HG03558 (cell line): ENCODE results near the gene VTN.
"Not testable (repeated sequence)": the region's sequence is repeated elsewhere in the genome, so short reads cannot be mapped to it uniquely, and the experiment has no call there.

Experiments used
- ATAC-seq: cut with Tn5 transposase; IDR thresholded peaks from one replicate; pipeline ENCODE4 v1.9.1; 2021; ENCODE audit warnings: moderate number of reproducible peaks; ENCODE audit not compliant: unreplicated experiment; ENCODE audit errors: extremely low read depth

The VTN gene

DNA sequence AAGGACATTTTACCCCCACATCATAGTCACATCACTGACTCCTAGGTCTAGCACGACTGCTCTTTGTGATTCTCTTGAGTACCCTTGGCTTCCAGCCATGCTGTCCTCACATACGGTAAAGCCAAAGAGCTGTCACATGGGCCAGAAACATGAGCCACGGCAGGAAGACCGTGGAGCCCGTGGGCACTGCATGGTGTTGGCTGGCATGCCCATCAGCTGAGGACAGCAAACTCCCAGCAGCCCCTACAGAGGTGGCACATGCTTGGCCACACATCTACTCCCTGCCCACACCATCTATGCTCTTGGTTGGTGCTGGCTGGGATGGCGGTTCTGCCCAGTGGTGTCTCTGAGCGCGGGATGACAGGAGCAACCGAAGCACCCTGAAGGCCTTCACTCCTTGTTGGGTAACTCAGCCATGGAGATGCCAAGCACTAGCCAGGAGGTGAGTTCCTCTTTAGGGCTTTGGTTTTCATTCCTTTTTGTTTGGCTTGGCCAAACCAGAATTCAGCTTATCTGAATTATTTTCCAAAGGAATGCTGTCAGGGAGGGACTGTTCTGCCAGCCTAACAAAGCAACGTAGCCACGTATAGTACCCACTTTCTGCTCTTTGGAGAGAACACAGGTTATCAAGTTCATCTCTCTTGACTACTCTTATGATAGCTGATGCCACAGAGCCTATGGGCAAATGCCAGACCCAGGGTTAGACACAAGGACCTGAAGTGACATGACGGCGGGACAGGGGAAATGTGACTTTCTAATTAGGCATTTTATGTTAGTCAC, 24.5 kb downstream of the VTN start:
- ATAC-seq, result no peak

DNA sequence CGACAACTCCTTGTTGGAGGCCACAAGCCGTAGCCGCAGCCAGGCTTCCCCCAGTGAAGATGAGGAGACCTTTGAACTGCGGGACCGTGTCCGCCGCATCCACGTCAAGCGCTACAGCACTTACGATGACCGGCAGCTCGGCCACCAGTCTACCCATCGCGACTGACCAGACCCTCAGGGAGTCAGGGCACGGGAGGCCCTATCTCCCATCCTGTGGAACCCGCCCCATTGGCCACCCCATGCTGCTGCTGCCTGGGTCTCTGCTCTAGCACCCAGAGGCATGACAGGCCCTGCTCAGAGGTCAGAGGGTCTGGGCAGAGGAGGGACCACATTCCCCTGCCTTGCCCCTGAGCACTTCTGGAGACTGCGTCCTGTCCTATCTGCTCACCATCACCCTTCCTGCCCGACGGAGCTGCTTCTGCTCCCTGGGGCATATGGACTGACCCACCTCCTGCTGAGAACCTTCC, 25.6 kb downstream of the VTN start:
- ATAC-seq, result no peak

DNA sequence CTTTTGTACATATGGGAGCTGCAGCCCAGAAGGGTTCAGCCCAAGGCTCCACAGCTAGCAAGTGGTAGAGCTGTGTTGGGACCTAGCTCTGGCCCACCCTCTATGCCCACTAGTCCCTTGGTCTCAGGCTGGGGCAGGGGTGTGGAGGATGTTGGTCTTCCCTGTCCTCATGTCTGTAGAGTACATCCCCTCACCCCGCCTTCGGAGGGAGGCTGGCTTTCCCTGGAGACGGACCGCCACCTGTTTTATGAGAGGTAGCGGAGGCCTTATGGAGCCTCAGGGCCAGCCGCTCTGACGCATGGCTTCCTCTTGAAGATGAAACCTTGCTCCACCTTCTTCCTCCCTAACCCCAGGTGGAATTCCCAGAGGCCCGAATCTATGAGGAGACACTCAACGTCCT, 26.1 kb downstream of the VTN start:
- ATAC-seq, result no peak

DNA sequence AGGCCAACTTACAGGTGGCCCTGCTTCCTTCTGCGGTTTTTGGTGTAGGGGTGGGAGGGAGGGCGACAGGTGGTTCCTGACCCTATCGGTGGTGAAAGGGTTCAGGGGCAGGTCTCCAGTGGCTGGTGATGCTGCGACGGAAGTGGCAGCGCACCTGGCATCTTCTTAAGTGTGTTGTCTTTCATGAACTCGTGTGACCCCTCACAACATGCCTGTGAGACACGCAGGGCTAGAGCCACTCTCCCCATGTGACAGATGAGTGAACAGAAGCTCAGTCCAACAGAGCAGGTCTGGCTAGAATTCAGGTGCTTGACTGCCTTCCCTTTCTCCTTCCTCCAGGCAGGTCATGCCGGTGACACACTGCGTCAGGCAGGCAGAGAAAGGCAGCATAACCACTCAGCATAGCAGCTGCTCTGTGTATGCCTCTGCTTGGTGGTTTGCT, 26.6 kb downstream of the VTN start:
- no peak for ATAC-seq

DNA sequence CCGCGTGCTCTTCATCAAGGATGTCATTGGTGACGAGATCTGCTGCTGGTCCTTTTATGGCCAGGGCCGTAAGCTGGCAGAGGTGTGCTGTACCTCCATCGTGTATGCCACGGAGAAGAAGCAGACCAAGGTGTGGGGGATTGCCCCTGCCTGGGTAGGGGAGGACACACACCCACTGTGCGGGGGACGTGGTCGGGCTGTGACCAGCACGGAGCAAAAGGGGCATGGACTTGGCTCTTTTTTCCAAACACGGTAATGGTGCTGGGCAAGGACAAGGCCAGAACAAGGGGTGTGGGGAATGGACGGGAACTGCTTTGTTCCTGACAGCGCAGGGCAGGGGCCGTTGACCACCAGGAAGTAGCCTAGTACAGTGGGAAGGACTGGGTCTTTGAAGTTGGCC, 27.8 kb downstream of the VTN start:
- no peak for ATAC-seq

DNA sequence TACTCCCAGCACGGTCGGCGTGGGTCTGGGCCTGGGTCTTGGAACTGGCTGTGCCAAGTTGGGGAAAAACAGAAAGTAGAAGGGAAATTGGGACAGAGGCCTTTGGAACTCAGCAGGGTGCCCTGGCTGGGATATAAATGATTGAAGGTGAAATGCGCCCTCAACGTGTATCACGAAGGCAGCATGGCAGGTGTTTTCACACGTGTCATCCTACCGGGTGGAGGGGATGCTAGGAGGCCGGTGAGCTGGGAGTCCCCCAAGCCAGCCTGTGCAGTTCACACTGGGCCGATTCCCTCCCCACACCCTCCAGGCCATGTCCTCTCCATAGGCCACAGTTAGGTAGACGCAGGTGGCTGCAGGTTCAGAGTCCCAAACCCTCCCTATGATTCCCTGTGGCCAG, 28.6 kb downstream of the VTN start:
- no peak for ATAC-seq

DNA sequence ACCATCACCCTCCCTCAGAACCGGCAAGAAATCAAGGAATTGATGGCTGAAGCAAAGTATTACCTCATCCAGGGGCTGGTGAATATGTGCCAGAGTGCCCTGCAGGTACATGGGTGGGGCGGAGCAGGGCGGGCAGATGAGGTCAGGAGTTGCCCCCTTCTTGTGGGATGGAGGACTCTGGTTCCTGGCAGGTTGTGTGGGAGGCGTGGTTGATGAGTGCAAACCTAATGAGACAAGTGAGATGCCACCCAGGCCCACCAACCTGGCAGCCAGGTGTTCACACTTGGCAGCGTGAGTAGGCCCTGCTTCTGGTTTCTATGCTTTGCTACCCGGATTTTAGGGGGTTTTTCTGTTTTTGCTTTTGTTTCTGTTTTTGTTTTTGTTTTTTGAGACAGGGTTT, 29.7 kb downstream of the VTN start:
- no peak for ATAC-seq

DNA sequence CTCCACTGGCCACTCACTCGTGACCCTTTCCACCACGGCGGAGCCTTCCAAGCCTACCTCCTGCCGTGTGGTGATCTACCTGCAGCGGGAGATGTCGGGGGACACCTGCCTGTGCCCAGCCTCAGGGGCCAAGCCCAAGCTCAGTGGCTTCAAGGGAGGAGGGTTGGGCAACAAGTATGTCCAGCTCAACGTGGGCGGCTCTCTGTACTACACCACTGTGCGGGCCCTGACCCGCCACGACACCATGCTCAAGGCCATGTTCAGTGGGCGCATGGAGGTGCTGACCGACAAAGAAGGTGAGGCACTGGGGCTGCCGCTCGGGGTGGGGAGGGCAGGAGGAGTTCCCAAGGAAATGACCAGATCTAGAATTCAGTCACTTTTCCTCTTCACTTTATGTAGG, 30.7 kb downstream of the VTN start:
- no peak for ATAC-seq

DNA sequence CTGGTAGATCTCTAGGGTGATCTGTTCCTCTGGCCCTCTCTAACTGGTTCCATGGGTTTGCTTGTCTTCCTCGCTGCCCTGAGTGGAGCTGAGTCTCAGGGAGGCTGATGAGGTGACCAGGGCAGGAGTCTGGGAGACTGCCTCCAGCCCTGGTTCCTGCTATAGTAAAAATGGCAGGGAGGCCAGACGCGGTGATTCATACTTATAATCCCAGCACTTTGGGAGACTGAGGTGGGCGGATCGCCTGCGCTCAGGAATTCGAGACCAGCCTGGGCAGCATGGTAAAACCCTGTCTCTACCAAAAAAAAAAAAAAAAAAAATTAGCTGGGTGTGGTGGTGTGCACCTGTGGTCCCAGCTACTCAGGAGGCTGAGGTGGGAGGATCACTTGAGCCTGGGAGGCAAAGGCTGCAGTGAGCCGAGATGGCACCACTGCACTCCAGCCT, 31.3 kb downstream of the VTN start:
- ATAC-seq, result not testable (repeated sequence)

DNA sequence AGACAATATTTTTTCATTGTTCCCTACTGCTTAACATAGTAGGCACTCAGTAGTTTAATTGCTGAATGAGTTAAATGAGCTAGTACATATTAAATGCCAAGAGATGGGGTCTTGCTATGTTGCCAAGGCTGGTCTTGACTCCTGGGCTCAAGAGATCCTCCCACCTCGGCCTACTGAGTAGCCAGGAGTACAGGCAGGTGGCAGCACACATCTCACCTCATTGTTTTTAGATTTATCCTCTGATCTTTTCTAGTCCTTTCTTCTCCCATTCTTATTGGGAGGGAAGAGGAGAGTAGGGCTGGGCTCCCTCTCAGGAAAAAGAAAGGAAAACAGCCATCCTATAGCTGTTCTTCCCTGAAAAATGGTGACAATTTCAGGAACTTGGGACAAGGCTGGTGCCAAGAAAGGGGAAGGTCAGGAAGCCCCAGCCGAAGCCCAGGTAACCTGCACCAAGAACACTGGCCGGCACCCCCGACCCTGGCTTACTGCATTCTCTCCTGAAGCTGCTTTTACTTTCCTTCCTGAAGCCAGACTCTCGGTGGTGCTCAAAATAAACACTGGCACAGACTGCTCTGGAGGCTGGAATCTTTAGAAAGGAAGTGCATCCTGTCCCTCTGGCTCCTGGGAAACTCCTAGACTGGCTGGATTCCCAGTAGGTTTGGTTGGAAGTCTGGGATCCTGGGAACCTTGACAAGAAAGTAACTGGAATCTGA, 31.9 kb downstream of the VTN start:
- ATAC-seq, result no peak

DNA sequence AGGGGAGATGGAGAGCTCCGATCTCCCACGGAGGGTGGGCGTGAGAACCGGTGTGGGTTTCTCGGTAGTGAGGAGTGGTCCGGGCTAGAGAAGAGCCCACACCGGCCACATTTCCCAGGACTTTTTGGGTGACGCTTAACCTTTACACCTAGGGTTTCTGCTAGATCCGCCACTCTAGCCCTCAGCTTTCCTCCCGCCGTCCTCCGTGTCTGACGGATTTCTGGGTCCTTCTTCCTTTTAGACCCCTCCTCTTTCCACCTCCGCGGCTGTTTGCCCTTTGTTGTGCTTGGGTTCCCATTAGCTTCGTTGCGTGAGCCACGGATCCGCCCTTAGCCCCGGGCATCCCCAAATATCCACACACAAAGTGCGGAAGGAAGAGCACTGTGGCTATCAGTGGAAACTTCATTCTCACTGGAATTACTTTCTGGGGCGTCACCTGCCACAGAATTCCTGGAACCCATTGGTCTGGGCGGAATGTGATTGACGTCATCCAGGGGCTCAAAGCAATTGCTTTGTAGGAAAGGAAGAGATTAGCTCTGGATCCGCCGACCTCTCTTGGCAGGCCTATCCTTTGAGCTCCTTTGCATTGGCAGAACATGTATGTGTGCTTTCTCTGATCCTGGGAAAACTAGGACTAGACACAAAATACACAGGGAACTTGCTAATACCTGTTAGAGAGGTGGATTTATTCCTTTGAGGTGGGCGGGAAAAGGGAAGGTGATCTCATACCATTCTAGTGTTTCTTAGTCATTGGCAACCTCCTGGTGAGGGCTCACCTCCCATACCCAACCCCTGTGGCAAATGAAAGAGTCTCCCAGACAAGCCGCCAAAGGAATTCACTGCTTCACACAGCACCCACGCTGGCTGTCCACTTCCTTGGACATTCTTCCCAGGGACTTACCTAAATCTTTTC, 33.9 kb downstream of the VTN start:
- no peak for ATAC-seq

DNA sequence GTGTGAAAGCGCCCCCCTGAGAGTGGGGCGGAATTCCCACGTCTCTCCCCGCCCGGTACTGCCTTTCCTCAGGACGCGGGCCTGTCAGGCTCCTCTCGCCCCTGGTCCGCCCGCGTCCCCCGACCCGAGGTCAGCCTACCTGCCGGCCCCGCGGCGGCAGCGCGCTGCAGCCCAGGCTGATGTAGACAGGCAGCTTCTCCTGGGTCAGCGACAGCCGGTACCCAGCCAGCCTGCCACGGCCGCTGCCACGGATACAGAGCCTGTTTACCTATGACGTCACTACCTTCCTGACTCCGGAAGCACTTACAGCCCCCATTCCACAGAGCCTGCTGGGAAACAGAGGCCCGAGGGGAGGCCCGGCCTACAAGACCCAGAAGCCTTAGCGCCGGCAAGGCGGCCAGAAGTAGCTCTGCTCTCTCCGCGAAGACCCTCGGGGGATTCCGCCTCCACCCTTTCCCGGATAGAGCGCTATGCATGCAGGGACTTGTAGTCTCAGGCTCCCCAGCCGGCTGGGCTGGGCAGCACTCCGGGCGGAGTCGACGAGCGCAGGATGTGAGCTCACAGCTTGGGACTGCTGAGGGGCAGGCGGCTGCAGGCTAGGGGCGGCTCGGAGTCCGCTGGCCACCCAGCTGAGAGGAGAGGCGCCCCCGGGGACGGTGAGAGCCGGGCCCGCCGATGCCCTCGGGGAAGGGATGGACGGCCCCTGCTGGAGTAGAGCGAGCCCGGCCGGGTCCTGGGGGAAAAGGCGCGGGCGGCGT, 34.7 kb downstream of the VTN start, which contains the start of the genes IFT20 and TNFAIP1:
IFT20 (minus strand) TSS at position 272 of the 758 bp plus-strand sequence. CDS start 3,487 bp downstream, outside the sequence.
TNFAIP1 (plus strand) TSS at position 561 of the 758 bp plus-strand sequence. CDS start 3,761 bp downstream, outside the sequence.
- peak; percentile 91 for ATAC-seq

DNA sequence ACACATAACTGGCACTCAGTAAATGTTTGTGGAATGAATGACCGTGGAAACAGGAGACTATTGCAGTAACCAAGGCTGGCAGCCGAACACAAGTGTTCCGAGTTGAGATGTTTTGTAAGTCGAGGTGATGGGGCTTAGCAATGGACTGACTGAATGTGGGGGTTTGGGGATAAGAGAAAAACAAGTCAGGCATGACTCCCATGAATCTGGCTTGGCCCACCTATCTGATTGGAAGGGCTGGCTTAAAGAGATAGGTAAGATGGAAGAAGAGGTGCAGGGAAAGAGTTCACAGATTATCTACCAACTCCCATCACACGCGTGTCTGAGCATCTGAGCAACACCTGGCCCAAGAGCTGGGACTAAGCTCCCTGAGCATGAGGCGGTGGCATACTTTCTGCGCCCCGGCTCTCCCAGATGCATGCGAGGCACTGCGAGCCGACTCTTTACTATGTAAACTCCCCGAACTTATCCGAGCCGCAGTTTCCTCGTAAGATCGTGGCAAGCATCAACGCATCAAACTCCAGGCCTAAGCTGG, 35.4 kb downstream of the VTN start:
- no peak for ATAC-seq

DNA sequence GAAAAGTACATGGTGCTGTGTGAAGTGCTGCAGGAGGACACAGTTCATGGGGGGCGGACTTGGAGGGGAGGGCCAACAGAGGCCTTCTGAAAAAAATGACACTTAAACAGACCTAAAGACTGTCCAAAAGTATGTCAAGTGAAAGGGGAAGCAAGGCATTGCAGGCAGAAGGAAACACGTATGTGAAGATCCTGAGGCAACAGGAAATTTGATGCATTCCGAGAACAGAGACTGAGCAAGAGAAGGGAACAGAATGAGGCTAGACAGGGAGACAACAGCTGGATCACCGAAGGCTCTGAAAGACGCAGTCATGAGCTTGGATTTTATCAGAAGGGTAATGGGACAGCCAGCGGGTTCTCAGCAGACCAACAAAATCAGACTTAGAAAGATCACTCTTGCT, 35.9 kb downstream of the VTN start:
- no peak for ATAC-seq

DNA sequence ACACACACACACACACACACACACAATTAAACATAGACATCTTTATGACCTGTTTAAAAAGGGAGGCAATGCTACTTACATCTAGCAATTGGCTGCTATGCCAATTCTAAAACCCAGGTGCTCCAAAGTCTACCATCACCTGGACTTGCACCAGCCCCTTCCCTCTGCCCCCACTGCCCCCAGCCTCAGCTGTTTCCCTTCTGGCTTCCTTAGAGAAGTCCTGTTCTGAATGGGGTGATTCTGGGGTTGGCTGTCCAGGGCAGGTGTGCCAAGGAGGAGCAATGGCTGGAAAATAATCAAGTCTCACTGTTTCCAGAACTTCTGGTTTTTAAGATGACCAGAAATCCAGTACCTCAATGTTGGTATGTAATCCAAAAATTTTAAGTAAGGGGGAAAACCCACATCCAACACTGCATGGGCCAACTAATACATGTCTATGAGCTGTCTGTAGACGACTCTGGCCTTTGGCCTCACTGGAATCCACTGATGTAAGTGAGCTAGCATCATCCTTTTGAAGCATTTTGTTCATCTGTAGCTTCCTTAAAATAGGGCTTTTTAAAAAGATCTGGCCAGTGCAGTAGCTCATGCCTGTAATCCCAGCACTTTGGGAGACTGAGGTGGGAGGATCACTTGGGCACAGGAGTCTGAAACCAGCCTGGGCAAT, 36.9 kb downstream of the VTN start:
- ATAC-seq, result no peak

DNA sequence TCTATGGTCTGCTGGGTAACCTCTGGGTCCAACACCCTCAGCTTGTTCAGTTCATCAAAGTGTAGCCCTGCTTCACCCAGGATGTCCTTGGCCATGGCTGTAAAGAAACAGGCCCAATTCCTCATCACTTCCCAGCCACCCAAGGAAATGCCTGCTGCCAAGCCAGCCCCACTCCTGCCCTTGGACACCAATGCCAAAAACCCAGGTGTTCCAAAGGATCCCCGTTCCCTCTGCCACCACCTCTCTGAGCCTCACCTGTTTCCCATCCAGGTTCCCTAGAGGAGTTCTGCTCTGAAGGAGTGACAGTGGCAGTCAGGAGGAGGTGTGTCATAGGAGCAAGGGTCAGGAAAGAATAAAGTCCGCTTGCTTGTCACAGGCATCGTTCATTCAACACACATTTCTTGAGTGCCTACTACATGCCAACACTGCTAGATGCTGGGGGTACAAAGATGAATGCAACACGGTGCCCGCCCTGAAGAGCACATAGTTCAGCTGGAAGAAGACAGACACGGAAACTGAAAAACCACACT, 38.2 kb downstream of the VTN start:
- ATAC-seq, result no peak

DNA sequence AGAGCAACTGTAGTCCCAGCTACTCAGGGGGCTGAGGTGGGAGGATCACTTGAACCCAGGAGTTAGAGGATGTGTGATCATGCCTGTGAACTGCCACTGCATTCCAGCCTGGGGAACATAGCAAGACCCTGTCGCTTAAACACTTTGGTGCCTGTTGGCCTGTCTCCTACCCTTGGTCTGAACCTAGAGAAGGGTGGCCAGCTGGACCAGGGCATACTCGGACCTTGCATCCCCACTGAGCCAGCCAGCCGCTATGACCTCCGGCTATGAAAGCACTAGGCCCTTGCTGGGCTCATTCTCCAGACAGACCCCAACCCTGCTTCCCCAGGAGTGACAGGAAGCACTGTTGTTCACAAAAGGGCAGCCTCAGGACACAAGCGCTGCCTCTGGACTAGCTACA, 39.4 kb downstream of the VTN start:
- ATAC-seq, result no peak

DNA sequence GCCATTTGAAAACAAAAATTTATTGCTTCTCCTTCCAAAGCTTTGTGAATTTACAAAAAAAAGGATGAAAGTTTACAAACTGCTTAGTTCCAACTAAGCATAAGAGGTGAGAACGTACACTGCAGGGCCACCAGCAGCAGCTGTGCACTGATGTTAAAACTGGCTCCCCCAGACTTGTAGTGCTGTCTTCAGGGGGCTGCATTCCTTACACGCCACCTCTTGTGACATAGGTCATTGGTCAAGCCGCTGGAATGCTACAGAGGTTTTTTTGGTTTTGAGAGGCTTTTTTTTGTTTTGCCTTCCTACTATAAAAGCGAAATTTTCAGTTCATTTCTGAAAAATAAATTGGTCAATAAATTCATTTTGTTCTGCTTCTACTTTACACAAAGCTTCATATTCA, 41.8 kb downstream of the VTN start:
- ATAC-seq, result no peak

DNA sequence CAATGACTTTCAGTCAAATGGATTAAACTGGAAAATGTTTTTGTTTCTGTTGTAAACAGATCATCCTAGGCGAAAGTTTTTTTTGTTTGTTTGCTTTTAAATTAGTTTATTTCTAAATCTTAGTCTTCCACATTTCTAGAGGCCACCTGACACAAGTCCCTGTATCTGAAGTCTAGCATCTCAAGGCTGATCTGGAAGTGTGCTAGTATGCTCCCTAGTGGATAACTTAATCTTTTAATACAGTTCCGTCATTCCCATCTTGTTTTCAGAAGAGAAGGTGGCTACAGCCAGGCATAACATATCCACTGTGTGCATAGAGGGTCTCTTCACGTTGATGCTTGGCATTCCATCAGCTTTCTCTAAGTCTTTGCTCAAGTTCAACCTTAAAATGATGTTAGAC, 42.4 kb downstream of the VTN start:
- no peak for ATAC-seq
